ENCODE measurements around the gene P2RX4.
"Not testable (repeated sequence)": the region's sequence is repeated elsewhere in the genome, so short reads cannot be mapped to it uniquely, and the experiment has no call there.

The P2RX4 gene, protein sequence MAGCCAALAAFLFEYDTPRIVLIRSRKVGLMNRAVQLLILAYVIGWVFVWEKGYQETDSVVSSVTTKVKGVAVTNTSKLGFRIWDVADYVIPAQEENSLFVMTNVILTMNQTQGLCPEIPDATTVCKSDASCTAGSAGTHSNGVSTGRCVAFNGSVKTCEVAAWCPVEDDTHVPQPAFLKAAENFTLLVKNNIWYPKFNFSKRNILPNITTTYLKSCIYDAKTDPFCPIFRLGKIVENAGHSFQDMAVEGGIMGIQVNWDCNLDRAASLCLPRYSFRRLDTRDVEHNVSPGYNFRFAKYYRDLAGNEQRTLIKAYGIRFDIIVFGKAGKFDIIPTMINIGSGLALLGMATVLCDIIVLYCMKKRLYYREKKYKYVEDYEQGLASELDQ

DNA sequence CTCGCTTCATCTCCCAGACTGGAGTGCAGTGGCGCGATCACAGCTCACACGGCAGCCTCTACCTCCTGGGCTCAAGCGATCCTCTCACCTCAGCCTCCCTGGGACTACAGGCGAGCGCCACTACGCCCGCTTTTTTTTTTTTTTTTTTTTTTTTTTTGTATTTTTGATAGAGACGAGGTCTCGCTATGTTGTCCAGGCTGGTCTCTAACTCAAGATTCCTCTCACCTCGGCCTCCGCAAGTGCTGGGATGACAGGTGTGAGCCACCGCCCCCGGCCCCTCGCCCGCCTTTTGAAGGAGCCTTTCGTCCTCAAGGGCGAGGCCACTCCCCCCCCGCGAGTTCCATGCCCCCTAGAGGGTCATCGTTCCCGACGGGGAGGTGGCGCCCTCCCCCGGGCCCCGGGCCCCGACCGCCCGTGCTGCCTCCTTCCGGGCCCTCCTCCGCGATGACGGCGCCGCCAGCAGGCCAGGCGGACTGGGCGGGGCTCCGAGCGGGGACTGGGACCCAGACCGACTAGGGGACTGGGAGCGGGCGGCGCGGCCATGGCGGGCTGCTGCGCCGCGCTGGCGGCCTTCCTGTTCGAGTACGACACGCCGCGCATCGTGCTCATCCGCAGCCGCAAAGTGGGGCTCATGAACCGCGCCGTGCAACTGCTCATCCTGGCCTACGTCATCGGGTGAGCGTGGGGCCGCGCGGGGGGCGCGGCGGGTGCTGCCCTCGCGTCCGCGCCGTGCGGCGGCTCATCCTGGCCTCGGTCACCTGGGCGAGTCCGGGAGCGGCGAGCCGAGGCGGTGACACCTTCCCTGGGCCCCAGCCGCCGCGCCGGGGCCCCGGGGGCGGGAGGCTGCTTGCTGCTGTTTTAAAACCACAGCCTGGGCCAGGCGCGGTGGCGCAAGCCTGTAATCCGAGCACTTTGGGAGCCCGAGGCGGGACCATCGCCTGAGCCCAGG lies at the start of gene P2RX4:
P2RX4 (plus strand) TSS at position 506 of the 949 bp plus-strand sequence; CDS start at position 542, 36 bp downstream.
- peak within 1 kb of the TSS; percentile 98 for H3K27ac Mint-ChIP-seq
- no peaks in the 10 kb centered on the region for H3K27me3 Mint-ChIP-seq
- no peaks in the 10 kb centered on the region for H3K9me3 Mint-ChIP-seq
- peaks cover 26% of the 10 kb centered on the region for H3K4me1 Mint-ChIP-seq
- H3K36me3 Mint-ChIP-seq, result no peaks in the 10 kb centered on the region
- H3K4me3 Mint-ChIP-seq, result peak within 1 kb of the TSS; percentile 91

DNA sequence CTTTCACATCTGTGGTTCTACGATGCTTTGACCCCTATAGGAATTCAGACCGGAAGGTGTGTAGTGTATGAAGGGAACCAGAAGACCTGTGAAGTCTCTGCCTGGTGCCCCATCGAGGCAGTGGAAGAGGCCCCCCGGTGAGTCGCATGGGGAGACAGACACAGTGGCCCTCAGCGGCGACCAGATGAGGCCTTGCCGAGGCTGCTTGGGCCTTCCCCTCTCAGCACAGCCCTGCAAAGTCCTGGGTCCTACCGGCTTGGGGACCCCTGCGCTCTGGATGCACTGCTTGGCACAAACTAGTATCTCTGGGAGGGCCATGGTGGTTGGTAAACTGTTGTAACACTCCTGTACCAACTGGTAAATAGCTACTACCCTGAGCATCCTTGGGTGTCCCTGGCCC lies 47.5 kb upstream of the P2RX4 start:
- Mint-ChIP-seq H3K4me3 (no peak overlapping the region), H3K36me3 (peaks cover 22% of the 10 kb centered on the region), H3K4me1 (no peaks in the 10 kb centered on the region), H3K9me3 (no peaks in the 10 kb centered on the region), H3K27ac (no peak overlapping the region), H3K27me3 (no peaks in the 10 kb centered on the region)

DNA sequence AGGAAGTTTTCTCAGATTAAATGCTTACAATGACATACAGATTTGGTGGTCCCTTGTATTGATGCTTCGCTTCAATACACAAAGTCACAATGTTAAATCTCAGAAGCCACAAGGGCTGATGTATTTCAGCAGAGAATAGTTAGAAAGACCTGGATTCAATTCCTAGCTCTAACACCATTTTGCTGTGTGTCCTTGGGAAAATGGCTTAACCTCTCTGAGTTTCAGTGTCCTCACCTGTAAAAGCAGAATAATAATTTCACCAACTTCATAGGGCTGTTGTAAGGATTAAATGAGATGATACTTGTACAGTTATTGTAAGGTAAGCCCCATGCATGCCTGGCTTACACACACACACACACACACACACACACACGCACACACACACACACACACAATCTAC lies 46.9 kb upstream of the P2RX4 start:
- no peak overlapping the region for H3K27ac Mint-ChIP-seq
- no peaks in the 10 kb centered on the region for H3K4me1 Mint-ChIP-seq
- no peaks in the 10 kb centered on the region for H3K9me3 Mint-ChIP-seq
- no peaks in the 10 kb centered on the region for H3K27me3 Mint-ChIP-seq
- H3K4me3 Mint-ChIP-seq, result no peak overlapping the region
- peaks cover 17% of the 10 kb centered on the region for H3K36me3 Mint-ChIP-seq

DNA sequence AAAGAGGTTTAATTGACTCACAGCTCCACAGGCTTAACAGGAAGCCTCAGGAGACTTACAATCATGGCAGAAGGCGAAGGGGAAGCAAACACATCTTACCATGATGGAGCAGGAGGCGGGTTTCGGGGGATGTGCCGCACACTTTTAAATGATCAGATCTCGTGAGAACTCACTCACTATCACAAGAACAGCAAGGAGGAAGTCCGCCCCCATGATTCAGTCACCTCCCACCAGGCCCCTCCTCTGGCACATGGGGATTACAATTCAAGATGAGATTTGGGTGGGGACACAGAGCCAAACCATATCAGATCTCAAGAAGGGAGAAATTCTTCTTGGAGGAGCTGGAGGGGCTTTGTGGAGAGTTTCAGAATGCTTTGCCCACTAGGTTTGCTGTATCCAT lies 45.1 kb upstream of the P2RX4 start:
- not testable (repeated sequence) for H3K36me3 Mint-ChIP-seq, H3K4me3 Mint-ChIP-seq, H3K27me3 Mint-ChIP-seq, H3K4me1 Mint-ChIP-seq, H3K27ac Mint-ChIP-seq, H3K9me3 Mint-ChIP-seq

DNA sequence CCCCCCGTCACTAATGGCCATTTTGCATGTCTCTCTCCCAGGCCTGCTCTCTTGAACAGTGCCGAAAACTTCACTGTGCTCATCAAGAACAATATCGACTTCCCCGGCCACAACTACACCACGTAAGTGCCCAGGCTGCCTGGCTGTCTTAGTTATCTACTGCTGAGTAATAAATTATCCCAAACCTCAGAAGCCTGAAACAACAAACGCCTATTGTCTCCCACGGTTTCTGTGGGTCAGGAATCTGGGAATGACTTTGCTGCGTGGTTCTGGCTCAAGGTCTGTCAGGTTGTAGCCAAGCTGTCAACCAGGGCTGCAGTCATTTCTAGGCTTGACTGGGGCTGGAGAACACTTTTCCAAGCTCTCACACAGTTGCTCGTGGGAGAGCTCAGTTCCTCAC lies 44.6 kb upstream of the P2RX4 start:
- no peak overlapping the region for H3K27ac Mint-ChIP-seq
- no peaks in the 10 kb centered on the region for H3K4me1 Mint-ChIP-seq
- H3K4me3 Mint-ChIP-seq, result no peak overlapping the region
- no peaks in the 10 kb centered on the region for H3K27me3 Mint-ChIP-seq
- H3K36me3 Mint-ChIP-seq, result peaks cover 9% of the 10 kb centered on the region
- no peaks in the 10 kb centered on the region for H3K9me3 Mint-ChIP-seq

DNA sequence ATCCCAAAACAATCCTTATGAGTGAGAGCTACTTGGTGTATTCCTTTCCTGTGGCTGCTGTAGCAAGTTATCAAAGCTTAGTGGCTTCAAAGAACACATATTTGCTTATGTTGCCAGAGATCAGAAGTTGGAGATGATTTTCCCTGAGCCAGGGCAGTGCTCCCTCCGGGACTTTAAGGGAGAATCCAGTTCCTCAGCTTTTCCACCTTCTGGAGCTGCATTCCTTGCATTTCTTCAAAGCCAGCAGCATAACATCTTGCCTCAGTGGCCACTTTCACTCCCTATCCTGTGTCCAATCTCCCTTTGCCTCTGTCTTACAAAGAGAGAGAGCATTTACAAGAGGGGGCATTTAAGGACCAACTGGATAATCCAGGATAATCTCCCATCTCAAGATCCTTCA lies 43.6 kb upstream of the P2RX4 start:
- no peaks in the 10 kb centered on the region for H3K27me3 Mint-ChIP-seq

DNA sequence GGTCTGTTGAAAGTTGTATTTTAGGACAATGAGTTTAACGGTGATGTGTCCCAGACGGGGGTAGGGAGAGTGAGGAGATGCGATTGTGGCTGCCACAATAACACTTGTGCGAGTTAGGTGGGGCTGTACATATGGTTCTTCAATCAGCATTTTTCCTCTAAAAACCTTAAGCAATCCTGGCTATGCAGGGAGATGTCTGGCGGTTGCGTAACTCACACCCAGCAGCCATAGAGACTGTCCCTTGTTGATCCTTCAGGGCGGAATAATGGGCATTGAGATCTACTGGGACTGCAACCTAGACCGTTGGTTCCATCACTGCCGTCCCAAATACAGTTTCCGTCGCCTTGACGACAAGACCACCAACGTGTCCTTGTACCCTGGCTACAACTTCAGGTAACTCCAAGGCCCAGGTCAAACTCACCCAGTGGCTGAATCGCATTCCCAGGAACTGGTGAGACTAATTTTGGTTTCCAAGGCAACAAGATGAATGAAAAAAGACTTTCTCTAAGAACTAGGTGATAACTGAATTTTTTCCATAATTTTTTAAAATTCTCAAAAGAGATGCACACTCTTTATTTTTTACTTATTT lies 42.6 kb upstream of the P2RX4 start:
- H3K36me3 Mint-ChIP-seq, result peaks cover 8% of the 10 kb centered on the region
- H3K27ac Mint-ChIP-seq, result no peak overlapping the region
- H3K4me3 Mint-ChIP-seq, result no peak overlapping the region
- no peaks in the 10 kb centered on the region for H3K9me3 Mint-ChIP-seq
- H3K27me3 Mint-ChIP-seq, result no peaks in the 10 kb centered on the region
- H3K4me1 Mint-ChIP-seq, result no peaks in the 10 kb centered on the region

More for the DNA sequence above, 43.6 kb upstream of the P2RX4 start:
- peaks cover 8% of the 10 kb centered on the region for H3K36me3 Mint-ChIP-seq
- H3K4me3 Mint-ChIP-seq, result no peak overlapping the region
- H3K27ac Mint-ChIP-seq, result no peak overlapping the region
- no peaks in the 10 kb centered on the region for H3K9me3 Mint-ChIP-seq
- H3K4me1 Mint-ChIP-seq, result no peaks in the 10 kb centered on the region

DNA sequence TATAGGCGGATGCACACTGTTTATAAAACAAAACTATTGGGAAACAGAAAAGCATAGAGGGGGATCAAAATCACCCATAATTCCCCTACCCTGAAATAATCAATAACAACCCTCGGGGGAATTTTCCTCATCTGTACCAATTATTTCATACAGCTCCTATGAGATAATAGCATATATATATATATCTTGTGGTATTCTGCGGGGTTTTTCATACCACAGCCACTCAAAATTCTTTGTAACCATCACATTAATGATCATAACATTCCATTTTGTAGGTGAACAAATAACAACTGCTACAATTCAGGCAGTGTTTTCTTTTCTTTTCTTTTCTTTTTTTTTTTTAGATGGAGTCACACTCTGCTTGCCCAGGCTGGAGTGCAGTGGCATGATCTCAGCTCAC lies 42.0 kb upstream of the P2RX4 start:
- no peak overlapping the region for H3K27ac Mint-ChIP-seq
- no peak overlapping the region for H3K4me3 Mint-ChIP-seq
- H3K9me3 Mint-ChIP-seq, result no peaks in the 10 kb centered on the region
- H3K36me3 Mint-ChIP-seq, result peaks cover 8% of the 10 kb centered on the region
- no peaks in the 10 kb centered on the region for H3K4me1 Mint-ChIP-seq
- H3K27me3 Mint-ChIP-seq, result no peaks in the 10 kb centered on the region

DNA sequence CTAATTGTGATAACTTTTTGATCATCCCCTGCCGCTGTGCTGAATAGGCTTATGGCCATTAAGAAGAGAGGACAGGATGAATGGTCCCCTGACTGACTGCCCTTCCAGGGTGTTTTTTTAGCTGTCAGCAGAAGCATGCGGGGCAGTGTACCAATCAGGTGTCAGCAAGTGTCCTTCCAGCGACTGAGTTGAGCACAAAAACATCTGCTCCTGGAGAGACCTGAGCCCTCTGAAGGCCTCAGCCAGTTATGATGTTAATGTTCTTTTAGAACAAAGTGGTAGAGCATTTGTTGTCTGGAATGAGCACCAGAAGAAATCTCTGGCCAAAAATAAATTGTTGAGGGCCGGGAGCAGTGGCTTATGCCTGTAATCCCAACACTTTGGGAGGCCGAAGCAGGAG lies 39.8 kb upstream of the P2RX4 start:
- H3K27me3 Mint-ChIP-seq, result no peaks in the 10 kb centered on the region
- H3K36me3 Mint-ChIP-seq, result peaks cover 6% of the 10 kb centered on the region
- no peaks in the 10 kb centered on the region for H3K9me3 Mint-ChIP-seq
- H3K4me1 Mint-ChIP-seq, result no peaks in the 10 kb centered on the region
- no peak overlapping the region for H3K27ac Mint-ChIP-seq
- H3K4me3 Mint-ChIP-seq, result no peak overlapping the region

DNA sequence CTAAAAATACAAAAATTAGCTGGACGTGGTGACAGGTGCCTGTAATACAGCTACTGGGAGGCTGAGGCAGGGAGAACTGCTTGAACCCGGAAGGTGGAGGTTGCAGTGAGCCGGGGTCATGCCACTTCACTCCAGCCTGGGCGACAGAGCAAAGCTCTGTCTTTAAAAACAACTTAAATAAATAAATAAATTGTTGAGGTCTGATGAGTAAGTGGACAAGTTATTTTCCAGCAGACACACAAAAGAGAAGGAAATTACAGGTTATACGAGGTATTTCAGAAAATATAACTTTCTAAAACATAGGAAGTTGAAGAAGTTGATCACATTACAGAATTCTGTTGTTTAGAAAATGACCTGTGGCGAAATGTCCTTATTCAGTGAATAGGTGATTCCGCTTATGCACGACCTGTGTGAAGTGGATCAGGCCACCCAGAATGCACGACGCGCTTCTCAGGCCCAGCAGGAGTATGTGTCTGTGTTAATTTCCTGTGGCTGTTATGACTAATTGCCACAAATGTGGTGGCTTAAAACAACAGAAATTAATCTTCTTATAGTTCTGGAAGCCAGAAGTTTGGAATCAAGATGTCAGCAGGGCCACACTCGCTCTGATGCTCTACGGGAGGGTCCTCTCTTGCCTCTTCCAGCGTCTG lies 39.2 kb upstream of the P2RX4 start:
- H3K4me3 Mint-ChIP-seq, result no peak overlapping the region
- peaks cover 6% of the 10 kb centered on the region for H3K36me3 Mint-ChIP-seq
- no peaks in the 10 kb centered on the region for H3K4me1 Mint-ChIP-seq
- no peak overlapping the region for H3K27ac Mint-ChIP-seq
- H3K9me3 Mint-ChIP-seq, result no peaks in the 10 kb centered on the region
- no peaks in the 10 kb centered on the region for H3K27me3 Mint-ChIP-seq

DNA sequence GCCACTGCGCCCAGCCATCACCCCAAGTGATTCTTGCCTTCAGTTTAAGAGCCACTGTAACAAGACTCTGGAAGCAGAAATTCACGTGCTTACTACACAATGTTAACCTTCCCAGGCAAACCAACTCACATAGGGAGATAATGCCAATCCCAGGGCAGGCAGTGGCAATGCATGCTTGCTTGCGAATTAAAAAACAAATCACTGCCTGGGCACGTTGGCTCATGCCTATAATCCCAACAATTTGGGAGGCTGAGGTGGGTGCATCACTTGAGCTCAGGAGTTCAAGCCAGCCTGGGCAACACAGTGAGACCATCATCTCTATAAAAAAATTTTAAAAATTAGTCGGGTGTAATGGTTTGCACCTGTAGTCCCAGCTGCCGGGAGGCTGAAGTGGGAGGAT lies 37.8 kb upstream of the P2RX4 start:
- H3K27me3 Mint-ChIP-seq, result no peaks in the 10 kb centered on the region
- H3K36me3 Mint-ChIP-seq, result peaks cover 3% of the 10 kb centered on the region
- H3K4me1 Mint-ChIP-seq, result no peaks in the 10 kb centered on the region
- no peaks in the 10 kb centered on the region for H3K9me3 Mint-ChIP-seq
- H3K27ac Mint-ChIP-seq, result no peak overlapping the region
- H3K4me3 Mint-ChIP-seq, result no peak overlapping the region

DNA sequence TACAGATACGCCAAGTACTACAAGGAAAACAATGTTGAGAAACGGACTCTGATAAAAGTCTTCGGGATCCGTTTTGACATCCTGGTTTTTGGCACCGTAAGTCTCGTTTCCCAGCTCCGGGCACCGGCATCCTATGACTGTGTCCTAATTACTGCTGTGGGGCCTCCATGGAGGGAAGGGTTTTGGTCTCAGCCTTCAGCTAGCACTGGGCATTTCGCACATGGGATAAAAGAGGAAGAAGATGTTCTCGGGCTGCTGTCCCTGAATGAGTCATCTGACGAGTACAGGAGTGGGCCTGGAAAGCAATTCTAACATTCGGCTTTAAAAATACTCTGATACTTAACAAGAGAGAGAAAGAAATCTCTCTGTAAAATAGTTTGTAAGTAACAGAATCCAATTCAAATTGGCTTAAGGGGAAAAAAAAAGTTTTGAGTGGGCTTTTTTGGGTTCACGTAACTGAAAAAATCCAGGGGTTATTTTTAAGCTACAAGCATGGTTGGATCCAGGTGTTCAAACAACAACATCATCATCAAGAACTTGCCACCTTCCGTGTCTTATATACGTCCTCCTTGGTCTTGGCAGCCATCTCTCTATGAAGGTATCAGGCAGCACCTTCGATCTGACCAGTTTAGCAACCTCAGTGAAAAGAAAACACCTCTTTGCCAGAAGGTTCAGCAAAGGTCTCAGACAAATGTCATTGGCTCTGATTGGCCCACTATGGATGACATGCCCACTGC lies 34.4 kb upstream of the P2RX4 start:
- H3K27me3 Mint-ChIP-seq, result no peaks in the 10 kb centered on the region
- no peak overlapping the region for H3K27ac Mint-ChIP-seq
- H3K9me3 Mint-ChIP-seq, result no peaks in the 10 kb centered on the region
- no peaks in the 10 kb centered on the region for H3K4me1 Mint-ChIP-seq
- H3K4me3 Mint-ChIP-seq, result no peak overlapping the region
- peaks cover 3% of the 10 kb centered on the region for H3K36me3 Mint-ChIP-seq

DNA sequence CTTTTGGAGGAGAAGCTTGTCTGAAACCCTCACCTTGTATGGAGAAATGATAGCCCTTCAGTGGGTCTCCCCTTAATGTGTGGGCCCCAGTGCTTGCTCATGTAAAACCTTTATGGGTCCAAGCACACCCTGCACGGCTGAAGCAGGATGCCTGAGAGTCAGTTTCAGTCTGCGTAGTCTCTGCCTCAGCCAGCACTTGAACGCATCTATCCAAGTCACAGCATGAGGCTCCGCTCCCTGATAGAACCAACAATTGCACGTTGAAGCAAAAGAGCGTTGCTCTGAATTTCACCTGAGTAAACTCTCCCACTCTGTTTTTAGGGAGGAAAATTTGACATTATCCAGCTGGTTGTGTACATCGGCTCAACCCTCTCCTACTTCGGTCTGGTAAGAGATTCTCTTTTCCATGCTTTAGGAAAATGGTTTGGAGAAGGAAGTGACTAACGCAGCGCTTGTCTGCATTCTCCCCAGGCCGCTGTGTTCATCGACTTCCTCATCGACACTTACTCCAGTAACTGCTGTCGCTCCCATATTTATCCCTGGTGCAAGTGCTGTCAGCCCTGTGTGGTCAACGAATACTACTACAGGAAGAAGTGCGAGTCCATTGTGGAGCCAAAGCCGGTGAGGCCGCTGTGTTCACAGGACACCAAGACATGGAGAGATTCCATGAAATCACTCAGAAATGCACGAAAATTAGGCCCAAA lies 33.0 kb upstream of the P2RX4 start:
- Mint-ChIP-seq H3K27me3 (no peaks in the 10 kb centered on the region), H3K4me3 (no peak overlapping the region), H3K36me3 (peaks cover 4% of the 10 kb centered on the region), H3K9me3 (no peaks in the 10 kb centered on the region), H3K4me1 (no peaks in the 10 kb centered on the region), H3K27ac (no peak overlapping the region)

DNA sequence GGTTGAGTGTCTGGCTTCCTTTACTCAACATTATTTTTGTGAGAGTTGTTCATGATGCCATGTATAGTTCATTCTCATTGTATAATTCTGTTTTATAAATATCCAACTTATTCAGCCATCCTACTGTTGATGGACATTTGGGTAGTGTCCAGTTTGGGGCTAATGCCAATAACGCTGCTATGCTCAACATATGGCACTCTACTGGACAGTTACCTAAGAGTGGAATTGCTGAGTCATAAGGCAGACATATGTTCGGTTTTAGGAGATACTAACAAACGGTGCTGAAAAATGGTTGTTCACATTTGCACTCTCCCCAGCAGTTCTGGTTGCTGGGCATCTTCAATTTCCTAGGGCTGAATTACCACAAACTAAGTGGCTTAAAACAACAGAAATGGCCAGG lies 28.7 kb upstream of the P2RX4 start:
- H3K9me3 Mint-ChIP-seq, result no peaks in the 10 kb centered on the region
- H3K36me3 Mint-ChIP-seq, result peaks cover 5% of the 10 kb centered on the region
- H3K4me3 Mint-ChIP-seq, result no peak overlapping the region
- H3K27me3 Mint-ChIP-seq, result no peaks in the 10 kb centered on the region
- H3K27ac Mint-ChIP-seq, result no peak overlapping the region
- H3K4me1 Mint-ChIP-seq, result peaks cover 4% of the 10 kb centered on the region
